Measurements from ENCODE around the gene LAMC3. TPM values are rescaled to one million over a fixed set of nuclear protein-coding genes. Genes with fewer than 3 reads are reported as not detected.

Gene LAMC3
- total RNA-seq, 2 donors from 2014 or later: 0.11 to 0.45 TPM

DNA sequence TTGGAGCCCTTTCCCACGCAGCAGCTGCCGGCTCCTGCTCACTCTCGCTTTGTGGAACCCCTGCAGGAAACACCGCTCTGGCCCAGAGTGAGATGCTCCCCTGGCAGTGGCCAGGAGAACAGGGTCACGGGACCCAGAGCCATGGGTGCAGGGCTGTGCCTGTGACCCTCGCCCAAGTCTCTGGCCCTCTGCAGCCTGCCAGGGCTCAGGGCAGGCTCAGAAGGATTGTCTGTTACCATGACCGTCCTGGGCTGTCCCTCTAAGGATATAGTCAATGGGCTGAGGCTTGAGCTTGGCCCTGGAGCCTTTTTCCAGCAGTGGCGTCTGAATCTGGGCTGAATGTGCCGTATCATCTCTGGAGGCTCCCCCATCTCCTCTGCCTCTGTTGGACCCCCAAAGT is 58.7 kb downstream of the LAMC3 start:
- no peaks in the 10 kb centered on the region for H3K4me1 Mint-ChIP-seq
- no peaks in the 10 kb centered on the region for H3K9me3 Mint-ChIP-seq
- no peak overlapping the region for H3K27ac Mint-ChIP-seq
- H3K4me3 Mint-ChIP-seq: no peak overlapping the region
- ATAC-seq (replicated peaks): no peak
- peaks cover 3% of the 10 kb centered on the region for H3K27me3 Mint-ChIP-seq
- H3K36me3 Mint-ChIP-seq (ENCODE audit: low read depth): no peaks in the 10 kb centered on the region

DNA sequence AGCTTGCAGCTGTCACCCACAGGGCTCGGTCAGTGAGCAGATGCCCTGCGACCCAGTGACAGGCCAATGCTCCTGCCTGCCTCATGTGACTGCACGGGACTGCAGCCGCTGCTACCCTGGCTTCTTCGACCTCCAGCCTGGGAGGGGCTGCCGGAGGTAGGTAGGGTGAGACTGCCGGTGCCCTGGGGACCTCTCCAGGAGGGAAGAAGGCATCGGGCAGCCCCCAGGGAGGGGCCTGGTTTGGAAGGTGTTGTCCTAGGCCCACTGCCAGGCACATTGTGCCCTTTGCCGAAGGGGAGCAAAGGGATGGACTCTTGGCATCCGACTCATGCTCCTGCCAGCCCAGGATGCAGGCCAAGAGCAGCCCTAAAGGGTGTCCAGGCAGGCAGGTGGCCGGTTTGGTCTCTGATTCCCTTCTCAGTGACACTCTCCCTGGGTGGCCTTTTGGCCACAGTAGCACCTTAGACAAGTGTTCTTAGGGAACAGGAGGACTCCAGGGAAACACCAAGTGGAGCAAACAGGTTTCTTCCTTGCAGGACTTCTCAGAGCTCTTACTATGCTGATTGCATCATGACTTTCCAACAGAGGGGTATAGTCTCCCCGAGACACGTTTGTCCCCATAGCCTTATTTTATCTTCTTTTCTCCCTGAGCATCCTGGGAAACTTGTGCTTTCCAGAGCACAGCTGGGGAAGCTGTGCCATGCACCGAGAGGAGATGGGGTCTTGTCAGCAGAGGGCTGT is 59.3 kb downstream of the LAMC3 start:
- no peaks in the 10 kb centered on the region for H3K4me1 Mint-ChIP-seq
- no peak overlapping the region for H3K4me3 Mint-ChIP-seq
- ATAC-seq (replicated peaks): no peak
- no peaks in the 10 kb centered on the region for H3K9me3 Mint-ChIP-seq
- H3K27ac Mint-ChIP-seq: no peak overlapping the region
- no peaks in the 10 kb centered on the region for H3K36me3 Mint-ChIP-seq (ENCODE audit: low read depth)
- H3K27me3 Mint-ChIP-seq: no peaks in the 10 kb centered on the region

DNA sequence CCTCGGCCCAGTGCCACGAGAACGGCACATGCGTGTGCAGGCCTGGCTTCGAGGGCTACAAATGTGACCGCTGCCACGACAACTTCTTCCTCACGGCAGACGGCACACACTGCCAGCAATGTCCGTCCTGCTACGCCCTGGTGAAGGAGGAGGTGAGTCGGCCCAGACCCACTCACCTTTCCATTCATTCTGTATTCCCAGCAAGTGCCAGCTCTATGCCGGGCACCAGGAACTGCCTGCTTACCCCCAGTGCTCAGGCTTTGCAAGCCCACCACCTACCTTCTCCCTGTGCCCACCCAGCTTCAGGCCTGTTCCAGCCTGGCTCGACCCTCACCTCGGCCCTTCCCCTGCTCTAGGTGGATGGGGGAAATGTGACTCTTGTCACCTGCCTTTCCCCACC is 60.7 kb downstream of the LAMC3 start:
- Mint-ChIP-seq H3K27me3 (no peaks in the 10 kb centered on the region), H3K4me3 (no peak overlapping the region), H3K9me3 (no peaks in the 10 kb centered on the region), H3K27ac (no peak overlapping the region), H3K4me1 (no peaks in the 10 kb centered on the region), H3K36me3 (ENCODE audit: low read depth) (no peaks in the 10 kb centered on the region)
- no peak for ATAC-seq (replicated peaks)

DNA sequence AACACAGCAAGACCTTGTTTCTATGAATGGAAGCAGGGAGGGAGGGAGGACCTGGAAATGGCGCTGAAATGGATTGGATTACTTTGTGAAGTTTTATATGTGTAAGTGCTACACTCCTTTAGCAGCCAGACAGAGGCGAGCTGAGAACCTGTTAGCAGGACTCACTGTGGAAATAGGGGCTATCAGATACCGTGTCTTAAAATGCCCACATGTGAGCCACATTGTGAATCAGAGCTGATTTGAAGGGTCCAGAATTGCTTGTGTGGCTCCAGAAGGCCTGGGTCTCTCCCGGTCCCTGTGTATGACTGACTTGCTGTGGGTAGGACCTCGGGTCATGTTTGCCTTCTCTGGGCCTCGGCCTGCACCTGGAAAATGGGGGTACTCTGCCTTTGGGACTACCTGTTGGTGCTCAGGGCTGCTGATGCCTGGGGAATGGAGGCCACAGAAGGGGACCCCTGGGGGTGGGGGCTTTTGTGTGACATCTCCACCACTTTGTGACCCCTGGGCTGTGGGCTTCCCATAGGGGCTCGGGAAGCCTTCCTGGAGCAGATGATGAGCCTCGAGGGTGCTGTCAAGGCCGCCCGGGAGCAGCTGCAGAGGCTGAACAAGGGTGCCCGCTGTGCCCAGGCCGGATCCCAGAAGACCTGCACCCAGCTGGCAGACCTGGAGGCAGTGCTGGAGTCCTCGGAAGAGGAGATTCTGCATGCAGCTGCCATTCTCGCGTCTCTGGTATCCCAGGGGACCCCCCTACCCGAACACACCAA is 63.3 kb downstream of the LAMC3 start:
- Mint-ChIP-seq H3K27me3 (no peaks in the 10 kb centered on the region), H3K9me3 (no peaks in the 10 kb centered on the region), H3K27ac (no peak overlapping the region), H3K4me3 (no peak overlapping the region), H3K36me3 (ENCODE audit: low read depth) (no peaks in the 10 kb centered on the region), H3K4me1 (no peaks in the 10 kb centered on the region)
- no peak for ATAC-seq (replicated peaks)

DNA sequence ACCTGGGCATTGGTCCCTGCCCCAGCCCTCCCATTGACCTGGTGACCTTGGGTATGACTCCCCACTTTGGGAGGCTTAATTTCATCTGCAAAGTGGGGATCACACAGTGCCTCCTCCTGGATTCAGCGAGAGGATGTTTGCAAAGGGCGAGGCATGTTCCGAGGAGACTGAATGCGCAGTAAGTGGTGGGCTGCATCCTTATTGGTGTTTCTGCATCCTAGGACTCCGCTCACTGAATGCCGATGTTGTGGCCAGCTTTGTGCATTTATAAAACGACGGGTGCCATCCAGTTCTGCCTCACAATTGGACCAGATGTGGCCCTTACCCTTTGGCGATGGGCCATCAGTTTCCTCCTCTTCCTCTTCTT is 63.9 kb downstream of the LAMC3 start:
- H3K4me1 Mint-ChIP-seq: no peaks in the 10 kb centered on the region
- ATAC-seq (replicated peaks): no peak
- H3K9me3 Mint-ChIP-seq: no peaks in the 10 kb centered on the region
- no peak overlapping the region for H3K27ac Mint-ChIP-seq
- no peaks in the 10 kb centered on the region for H3K36me3 Mint-ChIP-seq (ENCODE audit: low read depth)
- no peaks in the 10 kb centered on the region for H3K27me3 Mint-ChIP-seq
- no peak overlapping the region for H3K4me3 Mint-ChIP-seq

DNA sequence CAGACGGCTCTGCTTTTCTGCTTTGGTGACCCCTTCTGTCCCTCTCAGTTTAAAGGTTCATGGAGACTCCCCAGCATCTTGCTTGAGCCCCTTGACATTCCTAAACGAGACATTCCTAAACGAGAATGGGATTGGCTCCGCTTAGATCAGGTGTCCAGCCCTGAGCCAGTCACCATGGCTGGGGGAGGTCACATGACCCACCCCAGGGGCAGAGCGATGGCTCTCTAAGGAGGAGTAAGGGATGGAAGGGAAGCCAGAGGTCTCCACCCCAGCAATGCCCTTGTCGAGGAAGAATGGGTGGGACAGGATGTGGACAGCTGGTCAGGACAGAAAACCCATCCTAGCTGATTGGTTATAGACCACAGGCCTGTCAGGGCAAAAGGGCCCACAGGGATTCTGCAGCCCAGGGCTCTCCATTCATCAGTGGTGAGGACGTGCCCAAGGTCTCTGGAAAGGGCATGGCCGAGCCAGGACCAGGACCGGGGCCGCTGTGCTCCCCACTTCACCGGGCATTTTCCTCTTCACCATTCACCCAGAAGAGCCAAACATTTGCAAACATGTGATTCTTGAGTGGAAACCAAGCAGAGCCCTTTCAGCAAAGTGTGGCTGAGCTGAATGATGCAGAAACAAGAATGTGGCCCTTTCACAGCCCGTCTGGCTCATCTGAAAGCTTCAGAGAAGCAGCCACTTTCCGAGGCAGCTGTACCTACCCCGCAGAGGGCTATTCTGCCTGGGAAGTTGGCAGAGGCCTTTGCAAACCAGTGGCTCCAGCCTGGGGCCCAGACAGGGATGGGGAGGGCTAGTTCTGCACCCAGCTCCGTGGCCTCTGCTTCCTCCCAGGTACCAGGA is 67.6 kb downstream of the LAMC3 start:
- H3K9me3 Mint-ChIP-seq: no peaks in the 10 kb centered on the region
- no peak for ATAC-seq (replicated peaks)
- no peak overlapping the region for H3K27ac Mint-ChIP-seq
- no peaks in the 10 kb centered on the region for H3K27me3 Mint-ChIP-seq
- no peaks in the 10 kb centered on the region for H3K36me3 Mint-ChIP-seq (ENCODE audit: low read depth)
- H3K4me1 Mint-ChIP-seq: no peaks in the 10 kb centered on the region
- no peak overlapping the region for H3K4me3 Mint-ChIP-seq

DNA sequence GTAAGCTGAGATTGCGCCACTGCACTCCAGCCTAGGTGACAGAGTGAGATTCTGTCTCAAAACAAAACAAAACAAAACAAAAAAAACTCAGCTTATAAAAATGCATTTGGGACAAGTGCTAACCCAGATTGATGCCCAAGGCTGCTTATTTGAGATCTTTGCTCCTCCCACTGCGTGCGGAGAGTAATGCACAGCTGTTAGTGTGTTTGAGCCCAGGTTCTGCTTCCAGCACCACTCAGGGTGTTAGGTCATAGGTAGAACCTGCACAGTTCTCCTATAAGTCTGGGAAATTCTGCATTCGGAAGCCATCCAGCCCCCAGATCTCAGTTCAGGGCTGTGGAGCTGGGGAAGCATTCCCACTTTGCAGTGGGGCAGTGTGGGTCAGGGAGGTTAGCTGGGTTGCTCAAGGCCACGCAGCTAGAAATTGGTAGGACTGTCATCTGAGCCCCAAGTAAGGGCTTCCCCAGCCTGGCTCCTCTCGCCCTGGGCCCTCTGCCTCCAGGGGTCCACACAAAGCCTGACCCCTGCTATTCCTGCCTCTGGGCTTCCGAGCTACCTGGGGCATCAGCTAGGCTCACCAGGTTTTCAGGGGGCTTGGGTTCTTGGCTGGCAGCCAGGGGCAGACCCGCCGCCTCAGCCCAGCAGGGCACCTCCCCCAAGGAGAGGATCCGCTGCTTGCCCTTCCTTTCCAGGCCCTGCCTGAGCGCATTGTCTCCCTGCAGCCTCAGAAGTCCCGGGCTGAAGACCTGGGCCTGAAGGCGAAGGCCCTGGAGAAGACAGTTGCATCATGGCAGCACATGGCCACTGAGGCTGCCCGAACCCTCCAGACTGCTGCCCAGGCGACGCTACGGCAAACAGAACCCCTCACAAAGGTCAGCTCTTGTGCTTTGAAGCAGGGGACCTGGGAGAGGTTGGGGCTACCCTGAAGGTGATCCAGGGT is 69.7 kb downstream of the LAMC3 start:
- H3K27me3 Mint-ChIP-seq: no peaks in the 10 kb centered on the region
- ATAC-seq (replicated peaks): no peak
- H3K4me3 Mint-ChIP-seq: no peak overlapping the region
- no peaks in the 10 kb centered on the region for H3K4me1 Mint-ChIP-seq
- H3K36me3 Mint-ChIP-seq (ENCODE audit: low read depth): no peaks in the 10 kb centered on the region
- H3K9me3 Mint-ChIP-seq: no peaks in the 10 kb centered on the region
- H3K27ac Mint-ChIP-seq: no peak overlapping the region

DNA sequence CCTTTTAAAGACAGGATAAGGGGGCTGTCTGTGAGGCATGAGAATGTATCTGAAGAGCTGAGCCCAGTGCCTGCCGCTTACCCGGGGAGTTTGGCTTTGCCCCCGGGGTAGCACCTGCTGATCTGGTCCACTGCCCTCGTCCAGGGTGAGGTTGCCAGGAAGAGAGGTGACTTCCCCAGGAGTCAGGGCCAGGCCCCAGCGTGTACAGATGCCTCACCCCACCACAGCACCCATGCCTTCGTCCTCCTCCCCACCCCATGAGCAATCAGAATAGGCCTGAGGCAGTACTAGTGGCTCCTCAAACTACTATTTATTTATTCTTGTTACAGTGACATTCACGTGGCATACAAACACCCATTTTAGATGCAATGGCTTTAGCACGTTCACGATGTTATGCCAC is 71.6 kb downstream of the LAMC3 start:
- no peak for ATAC-seq (replicated peaks)
- Mint-ChIP-seq H3K4me1 (no peaks in the 10 kb centered on the region), H3K36me3 (ENCODE audit: low read depth) (no peaks in the 10 kb centered on the region), H3K9me3 (no peaks in the 10 kb centered on the region), H3K4me3 (no peak overlapping the region), H3K27me3 (peaks cover 3% of the 10 kb centered on the region), H3K27ac (no peak overlapping the region)

DNA sequence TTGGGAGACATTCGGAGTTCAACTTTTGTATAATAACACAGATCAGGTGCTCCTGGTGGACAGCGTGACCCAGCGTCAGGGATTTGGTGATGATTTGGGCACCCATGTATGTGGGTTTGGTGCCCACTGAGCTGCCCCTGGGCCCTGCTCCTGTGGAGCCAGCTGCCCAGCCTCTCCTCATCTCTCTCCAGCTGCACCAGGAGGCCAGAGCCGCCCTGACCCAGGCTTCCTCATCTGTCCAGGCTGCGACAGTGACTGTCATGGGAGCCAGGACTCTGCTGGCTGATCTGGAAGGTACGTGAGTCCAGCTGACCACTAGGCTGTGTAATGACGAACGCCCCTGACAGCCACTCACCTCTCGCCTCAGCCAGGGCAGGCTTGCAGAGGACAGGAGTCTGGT is 72.9 kb downstream of the LAMC3 start:
- no peak for ATAC-seq (replicated peaks)
- Mint-ChIP-seq H3K27ac (no peak overlapping the region), H3K27me3 (peaks cover 3% of the 10 kb centered on the region), H3K9me3 (no peaks in the 10 kb centered on the region), H3K4me1 (no peaks in the 10 kb centered on the region), H3K36me3 (ENCODE audit: low read depth) (no peaks in the 10 kb centered on the region), H3K4me3 (no peak overlapping the region)

DNA sequence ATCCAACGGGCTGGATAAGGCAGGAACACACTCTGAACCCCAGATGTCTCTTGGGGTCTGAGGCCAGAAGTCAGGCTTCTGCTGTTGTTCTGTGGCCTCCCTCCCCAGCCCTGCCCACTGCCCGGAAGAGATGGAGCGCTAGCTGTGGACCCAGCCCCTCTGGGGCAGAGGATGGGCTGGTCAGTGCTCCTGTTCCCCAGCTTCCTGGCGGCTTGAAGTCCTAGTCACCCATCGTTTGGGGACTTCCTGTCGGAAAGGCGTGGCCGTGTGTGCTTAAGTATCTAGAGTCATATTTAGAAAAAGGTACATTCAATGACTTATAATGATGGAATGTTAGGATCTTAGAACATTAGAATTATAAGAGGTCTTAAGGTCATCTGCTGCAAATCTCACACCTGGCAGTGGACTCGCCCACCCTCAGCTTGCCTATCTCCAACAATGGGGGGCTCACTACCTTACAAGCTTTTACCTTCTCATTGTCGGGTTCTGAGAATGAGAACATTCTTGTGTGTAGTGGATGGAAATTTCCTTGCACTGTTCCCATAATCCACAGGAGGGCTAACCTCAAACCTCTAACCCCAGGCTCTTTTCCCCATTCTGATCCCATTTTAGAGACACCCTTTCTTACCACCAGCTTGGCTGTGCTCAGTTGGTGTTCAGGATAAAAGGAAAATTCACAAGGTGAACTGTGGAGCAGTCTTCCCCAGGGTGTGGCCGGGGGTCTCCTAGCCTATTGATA is 74.0 kb downstream of the LAMC3 start:
- ATAC-seq (replicated peaks): no peak
- H3K36me3 Mint-ChIP-seq (ENCODE audit: low read depth): no peaks in the 10 kb centered on the region
- no peaks in the 10 kb centered on the region for H3K9me3 Mint-ChIP-seq
- no peak overlapping the region for H3K27ac Mint-ChIP-seq
- H3K4me3 Mint-ChIP-seq: no peak overlapping the region
- H3K27me3 Mint-ChIP-seq: peaks cover 3% of the 10 kb centered on the region
- H3K4me1 Mint-ChIP-seq: no peaks in the 10 kb centered on the region

DNA sequence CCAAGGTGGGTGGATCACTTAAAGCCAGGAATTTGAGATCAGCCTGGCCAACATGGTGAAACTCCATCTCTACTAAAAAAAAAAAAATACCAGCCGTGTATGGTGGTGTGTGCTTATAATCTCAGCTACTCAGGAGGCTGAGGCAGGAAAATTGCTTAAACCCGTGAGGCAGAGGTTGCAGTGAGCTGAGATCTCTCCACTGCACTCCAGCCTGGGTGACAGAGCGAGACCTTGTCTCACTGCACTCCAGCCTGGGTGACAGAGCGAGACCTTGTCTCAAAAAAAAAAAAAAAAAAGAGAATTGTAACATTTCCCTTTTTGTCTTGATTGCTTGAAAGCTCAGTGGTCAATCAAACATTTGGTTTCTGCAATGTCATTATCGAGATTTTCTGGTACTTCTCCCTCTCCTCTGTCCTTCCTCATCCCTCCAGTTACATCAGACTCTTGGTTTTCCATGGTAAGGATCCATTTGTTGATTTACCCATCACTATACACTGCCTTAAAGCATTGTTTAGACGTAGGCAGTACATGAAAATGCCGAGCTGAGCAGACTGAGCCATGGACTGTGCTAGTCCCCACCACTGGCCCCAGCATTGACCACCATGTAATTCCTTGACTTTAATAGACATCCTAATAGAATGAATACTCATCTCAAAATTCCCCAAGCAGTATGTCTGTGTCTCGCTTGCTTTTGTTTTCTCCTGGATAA is 75.8 kb downstream of the LAMC3 start:
- ATAC-seq (replicated peaks): no peak
- H3K36me3 Mint-ChIP-seq (ENCODE audit: low read depth): no peaks in the 10 kb centered on the region
- H3K4me3 Mint-ChIP-seq: no peak overlapping the region
- H3K9me3 Mint-ChIP-seq: no peaks in the 10 kb centered on the region
- H3K4me1 Mint-ChIP-seq: no peaks in the 10 kb centered on the region
- no peak overlapping the region for H3K27ac Mint-ChIP-seq
- peaks cover 3% of the 10 kb centered on the region for H3K27me3 Mint-ChIP-seq

DNA sequence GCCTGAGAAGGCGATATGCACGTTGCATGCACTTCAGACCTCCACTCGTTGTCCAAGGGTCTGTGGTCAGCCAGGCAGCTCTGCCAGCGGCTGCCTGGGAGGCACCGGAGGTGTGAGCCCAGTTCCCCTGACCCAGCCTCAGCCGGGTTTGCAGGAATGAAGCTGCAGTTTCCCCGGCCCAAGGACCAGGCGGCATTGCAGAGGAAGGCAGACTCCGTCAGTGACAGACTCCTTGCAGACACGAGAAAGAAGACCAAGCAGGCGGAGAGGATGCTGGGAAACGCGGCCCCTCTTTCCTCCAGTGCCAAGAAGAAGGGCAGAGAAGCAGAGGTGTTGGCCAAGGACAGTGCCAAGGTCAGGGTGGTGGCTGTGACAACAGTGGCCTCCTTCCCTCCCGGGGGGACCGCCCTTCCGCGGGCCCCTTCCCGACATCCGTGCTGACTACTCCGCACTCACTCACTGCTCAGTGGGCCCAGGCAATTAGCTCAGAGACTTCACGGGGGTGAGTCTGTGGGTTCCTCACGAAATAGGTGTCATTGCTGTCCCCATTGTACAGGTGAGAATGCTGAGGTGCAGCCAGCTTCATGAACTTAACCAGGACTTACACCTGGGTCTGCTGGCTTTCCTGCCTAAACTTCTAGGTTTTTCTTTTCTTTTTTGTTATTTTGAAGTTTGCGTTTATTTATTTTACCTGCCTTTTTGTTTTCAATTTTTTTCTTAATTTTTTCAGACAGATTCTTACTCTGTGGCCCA is 76.6 kb downstream of the LAMC3 start:
- Mint-ChIP-seq H3K9me3 (no peaks in the 10 kb centered on the region), H3K4me1 (no peaks in the 10 kb centered on the region), H3K4me3 (no peak overlapping the region), H3K27me3 (peaks cover 3% of the 10 kb centered on the region), H3K36me3 (ENCODE audit: low read depth) (no peaks in the 10 kb centered on the region), H3K27ac (no peak overlapping the region)
- ATAC-seq (replicated peaks): no peak
